Small intestine (tissue), 7 donors: ENCODE measurements around the gene PPP6R2. TPM values are rescaled to one million over a fixed set of nuclear protein-coding genes. Genes with fewer than 3 reads are reported as not detected.
A peak's percentile ranks its signal among the peaks of the same experiment; 100 is the strongest.
"Not testable (repeated sequence)": the region's sequence is repeated elsewhere in the genome, so short reads cannot be mapped to it uniquely, and the experiment has no call there.

Experiments
- DNase-seq, 2 donors: peaks; one replicate each; pipeline versions ENCODE4 v3.0.0 to v3.0.0-alpha.2; 2013
- FAIRE-seq: peaks from 2 replicates; lab custom pipeline; 2012; peaks lifted over from hg19 to GRCh38; lab: Jason Lieb, UNC
- H3K27ac ChIP-seq, 3 donors: one replicate each; pipeline ENCODE4 v1.5.1; 2013; ENCODE audit warnings: low read length in 2 of 3, mild to moderate bottlenecking in 2 of 3, control low read depth in 1 of 3, inconsistent platforms in 1 of 3, low read depth in 1 of 3, moderate library complexity in 1 of 3
- H3K27me3 ChIP-seq, 3 donors: one replicate each; pipeline ENCODE4 v1.6.1; 2013; ENCODE audit warnings: low read length in 3 of 3, inconsistent platforms in 1 of 3; ENCODE audit not compliant: control insufficient read depth in 3 of 3, insufficient read depth in 3 of 3
- H3K36me3 ChIP-seq, 3 donors: one replicate each; pipeline ENCODE4 v1.6.1; 2013; ENCODE audit warnings: low read length in 3 of 3, inconsistent platforms in 1 of 3, low read depth in 1 of 3, mild to moderate bottlenecking in 1 of 3, moderate library complexity in 1 of 3; ENCODE audit not compliant: control insufficient read depth in 3 of 3, insufficient read depth in 2 of 3
- H3K4me1 ChIP-seq, 3 donors: one replicate each; pipeline ENCODE4 v1.6.1; 2013; ENCODE audit warnings: low read length in 2 of 3, inconsistent platforms in 1 of 3, low read depth in 1 of 3, mild to moderate bottlenecking in 1 of 3, moderate library complexity in 1 of 3; ENCODE audit not compliant: control insufficient read depth in 3 of 3, insufficient read depth in 2 of 3
- H3K4me3 ChIP-seq, 3 donors: one replicate each; pipeline ENCODE4 v1.5.1; 2013; ENCODE audit warnings: low read length in 3 of 3, control low read depth in 1 of 3, inconsistent platforms in 1 of 3, low read depth in 1 of 3, mild to moderate bottlenecking in 1 of 3, moderate library complexity in 1 of 3
- H3K9me3 ChIP-seq, 2 donors: one replicate each; pipeline ENCODE4 v1.6.1; 2013; ENCODE audit warnings: low read depth in 1 of 2, low read length in 1 of 2; ENCODE audit not compliant: control insufficient read depth in 2 of 2, insufficient read depth in 1 of 2
- WGBS, 3 donors: extraction: QIAGEN DNeasy Blood & Tissue Kit; methylation state at CpG; one replicate each; pipeline ENCODE4 v1.1.7; 2013; 5-methylcytosine and 5-hydroxymethylcytosine counted together
- polyA plus RNA-seq, 4 donors: library from polyadenylated mRNA; stranded (reverse) in 3 of 4; unstranded in 1 of 4; fragments of 200-250 nt in 3 of 4; fragments of 120-200 nt in 1 of 4; gene quantifications; one replicate each; pipeline versions ENCODE4 v1.2.1 to v1.2.3, GENCODE V29; 2013
- donor health status: healthy with polysubstance abuse.
- donor health status: control.
- donor health status: control.
- donor health status: Bipolar disorder and iron deficiency.
- donor health status: healthy.

Gene PPP6R2
- polyA plus RNA-seq, 4 donors = 28.6 to 41.2 (median 38.8) TPM

GRCh38 chr22:50371101-50371648 lies 28.0 kb downstream of the PPP6R2 start:
- Histone ChIP-seq H3K9me3 (no peaks in the 10 kb centered on the region), H3K4me3 (no peak overlapping the region), H3K36me3 (peaks cover 0 to 48% (median 10%) of the 10 kb centered on the region in 3 donors), H3K27ac (no peak overlapping the region), H3K4me1 (no peaks in the 10 kb centered on the region), H3K27me3 (no peaks in the 10 kb centered on the region)
- no peak for DNase-seq
- 96 to 100% (median 100%) methylated on average over 2 of the region's 2 CpGs for WGBS, 3 donors
- FAIRE-seq = no peak

GRCh38 chr22:50376085-50376651 lies 33.0 kb downstream of the PPP6R2 start:
- no peak for FAIRE-seq
- H3K27me3 ChIP-seq = no peaks in the 10 kb centered on the region
- H3K4me1 ChIP-seq = no peaks in the 10 kb centered on the region
- H3K36me3 ChIP-seq = peaks cover 0 to 66% (median 18%) of the 10 kb centered on the region in 3 donors
- DNase-seq = no peak
- peaks cover 0 to 7% of the 10 kb centered on the region in 2 donors for H3K9me3 ChIP-seq
- no peak overlapping the region for H3K4me3 ChIP-seq
- no peak overlapping the region for H3K27ac ChIP-seq
- WGBS, 3 donors = 83 to 89% (median 88%) methylated on average over 5 of the region's 5 CpGs

DNA sequence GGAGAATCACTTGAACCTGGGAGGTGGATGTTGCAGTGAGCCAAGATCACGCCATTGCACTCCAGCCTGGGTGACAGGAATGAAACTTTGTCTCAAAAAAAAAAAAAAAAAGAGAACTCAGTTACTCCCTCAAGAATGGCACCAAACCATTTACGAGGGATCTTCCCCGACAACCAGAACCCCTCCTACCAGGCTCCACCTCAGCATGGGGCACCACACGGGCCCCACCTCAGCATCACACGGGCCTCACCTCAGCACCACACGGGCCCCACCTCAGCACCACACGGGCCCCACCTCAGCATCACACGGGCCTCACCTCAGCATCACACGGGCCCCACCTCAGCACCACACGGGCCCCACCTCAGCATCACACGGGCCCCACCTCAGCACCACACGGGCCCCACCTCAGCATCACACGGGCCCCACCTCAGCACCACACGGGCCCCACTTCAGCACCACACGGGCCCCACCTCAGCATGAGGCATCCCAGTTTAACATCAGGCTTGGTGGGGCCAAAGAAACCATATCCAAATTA lies 38.0 kb downstream of the PPP6R2 start:
- not testable (repeated sequence) for H3K27me3 ChIP-seq, DNase-seq, H3K4me3 ChIP-seq, H3K9me3 ChIP-seq, H3K27ac ChIP-seq, FAIRE-seq, H3K4me1 ChIP-seq
- peaks cover 2 to 51% (median 10%) of the 10 kb centered on the region in 3 donors for H3K36me3 ChIP-seq
- 83 to 88% (median 86%) methylated on average over 10 to 15 of the region's 15 CpGs for WGBS, 3 donors

DNA sequence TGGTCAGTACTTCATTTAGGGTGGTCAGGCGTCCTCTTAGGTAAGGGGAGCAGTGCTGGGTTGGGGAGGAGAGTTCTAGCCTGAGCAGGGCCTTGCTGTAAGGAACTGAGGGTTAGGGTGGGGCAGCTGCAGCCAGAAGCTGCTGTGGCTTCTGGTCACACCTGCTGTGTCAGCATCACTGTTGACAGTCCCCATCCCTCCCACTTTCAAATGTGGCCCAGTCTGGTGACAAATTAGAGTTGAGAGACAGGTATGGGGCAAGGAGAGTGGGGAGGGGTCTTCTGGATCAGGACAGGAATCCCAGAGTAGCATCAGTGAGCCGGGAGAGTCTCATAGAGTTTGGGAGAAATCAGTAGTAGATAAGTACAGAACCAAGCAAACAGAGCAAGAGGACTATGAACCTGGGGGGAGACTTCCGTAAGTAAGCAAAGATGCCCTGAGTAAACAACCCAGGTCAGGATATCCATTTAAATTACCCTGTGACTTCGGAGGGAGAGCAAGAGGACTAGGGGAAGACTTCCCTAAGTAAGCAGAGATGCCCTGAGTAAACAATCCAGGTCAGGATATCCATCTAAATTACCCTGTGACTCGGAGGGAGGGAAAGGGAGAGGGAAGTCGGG lies 53.7 kb downstream of the PPP6R2 start:
- Histone ChIP-seq H3K27ac (peak overlapping the region in 2 of 3 donors; percentile 30 to 58), H3K36me3 (peaks cover 3 to 73% (median 5%) of the 10 kb centered on the region in 3 donors), H3K27me3 (no peaks in the 10 kb centered on the region), H3K9me3 (no peaks in the 10 kb centered on the region), H3K4me3 (no peak overlapping the region), H3K4me1 (peaks cover 0 to 17% (median 2%) of the 10 kb centered on the region in 3 donors)
- peak; percentile 29 to 77 for DNase-seq
- no peak for FAIRE-seq
- 27 to 50% (median 41%) methylated on average over 6 of the region's 6 CpGs for WGBS, 3 donors

- not testable (repeated sequence) for FAIRE-seq, H3K27me3 ChIP-seq, H3K4me3 ChIP-seq, H3K9me3 ChIP-seq, DNase-seq
- Histone ChIP-seq H3K27ac (peak overlapping the region in 1 of 3 donors; percentile 58), H3K4me1 (peaks cover 0 to 17% (median 2%) of the 10 kb centered on the region in 3 donors), H3K36me3 (peaks cover 3 to 74% (median 5%) of the 10 kb centered on the region in 3 donors)
- WGBS, 3 donors = 65 to 81% (median 76%) methylated on average over 3 to 4 of the region's 4 CpGs
These were observed 54.4 kb downstream of the PPP6R2 start for GRCh38 chr22:50397371-50398060.

GRCh38 chr22:50398831-50399648 lies 55.9 kb downstream of the PPP6R2 start:
- DNase-seq (no peak), FAIRE-seq (no peak)
- WGBS, 3 donors = 65 to 85% (median 76%) methylated on average over 14 to 15 of the region's 15 CpGs
- no peak overlapping the region for H3K4me3 ChIP-seq
- peaks cover 0 to 17% (median 2%) of the 10 kb centered on the region in 3 donors for H3K4me1 ChIP-seq
- H3K36me3 ChIP-seq = peaks cover 2 to 73% (median 3%) of the 10 kb centered on the region in 3 donors
- no peaks in the 10 kb centered on the region for H3K9me3 ChIP-seq
- H3K27me3 ChIP-seq = no peaks in the 10 kb centered on the region
- peak overlapping the region in 1 of 3 donors; percentile 76 for H3K27ac ChIP-seq

DNA sequence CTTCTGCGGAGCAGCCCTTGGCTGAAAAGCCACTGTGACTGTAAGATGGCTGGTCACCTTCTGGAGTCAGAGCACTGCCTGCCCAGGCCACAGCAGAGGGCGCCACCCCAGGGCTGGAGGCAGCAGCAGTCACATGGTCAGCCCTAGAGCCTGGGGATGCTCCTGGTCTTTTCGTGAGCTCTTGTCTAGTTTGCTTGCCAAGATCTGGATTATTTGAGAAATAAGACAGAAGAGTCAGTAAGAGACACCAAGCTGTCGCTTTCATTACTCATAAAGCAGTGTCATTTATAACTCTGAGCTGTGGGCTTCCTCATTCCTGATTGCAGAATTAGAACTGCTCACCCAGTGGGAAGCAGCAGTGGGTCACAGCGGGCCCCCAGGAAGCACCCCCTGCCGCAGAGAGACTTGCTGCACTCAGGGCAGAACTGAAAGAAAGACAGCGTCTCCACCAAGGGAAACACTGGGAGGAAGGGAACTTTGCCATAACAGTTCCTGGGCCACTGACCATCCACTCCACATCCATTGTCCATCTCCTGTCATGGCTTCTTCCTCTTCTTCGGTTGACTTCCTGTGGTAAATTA lies 56.7 kb downstream of the PPP6R2 start:
- WGBS, 3 donors = 68 to 85% (median 74%) methylated on average over 8 of the region's 8 CpGs
- no peaks in the 10 kb centered on the region for H3K9me3 ChIP-seq
- peaks cover 0 to 17% (median 2%) of the 10 kb centered on the region in 3 donors for H3K4me1 ChIP-seq
- H3K27ac ChIP-seq = peak overlapping the region in 1 of 3 donors; percentile 76
- H3K36me3 ChIP-seq = peaks cover 2 to 72% (median 3%) of the 10 kb centered on the region in 3 donors
- FAIRE-seq (no peak), DNase-seq (peak; percentile 18 to 33)
- H3K27me3 ChIP-seq = no peaks in the 10 kb centered on the region
- H3K4me3 ChIP-seq = no peak overlapping the region
